Mesenteric fat pad (tissue), 1 donor: ENCODE data around the gene PYM1. TPM values are rescaled to one million over a fixed set of nuclear protein-coding genes. Genes with fewer than 3 reads are reported as not detected.

Experiments used
- DNase-seq: peaks from one replicate; pipeline ENCODE4 v3.0.0-alpha.2; 2020; ENCODE audit warnings: low spot score
- long read RNA-seq: library from polyadenylated mRNA; unstranded; transcript quantifications from one replicate; pipeline ENCODE4 v2.0.0, GENCODE V29; 2020
- total RNA-seq: library from RNA; stranded (reverse); fragmentation: NEBNext Ultra II Directional; extraction: Animal tissue kit (Norgen Biotek cat#: 25700); gene quantifications from one replicate; pipeline ENCODE4 v1.2.1, GENCODE V29; 2021
- donor health status: DM: yes; HTN: yes; CAD: no.

PYM1 gene
- 30.5 TPM for total RNA-seq
- long read RNA-seq, transcript PYM1-202 (3 exons, 1,073 nt) = minor isoform, 16 of 74 reads
- long read RNA-seq, transcript PYM1-203 (3 exons, 1,226 nt) = major isoform, 42 of 74 reads
- long read RNA-seq, partial matches to known transcripts = 2 of 74 reads
- long read RNA-seq, other reads (novel, unspliced or antisense) = 11 of 74 reads

DNA sequence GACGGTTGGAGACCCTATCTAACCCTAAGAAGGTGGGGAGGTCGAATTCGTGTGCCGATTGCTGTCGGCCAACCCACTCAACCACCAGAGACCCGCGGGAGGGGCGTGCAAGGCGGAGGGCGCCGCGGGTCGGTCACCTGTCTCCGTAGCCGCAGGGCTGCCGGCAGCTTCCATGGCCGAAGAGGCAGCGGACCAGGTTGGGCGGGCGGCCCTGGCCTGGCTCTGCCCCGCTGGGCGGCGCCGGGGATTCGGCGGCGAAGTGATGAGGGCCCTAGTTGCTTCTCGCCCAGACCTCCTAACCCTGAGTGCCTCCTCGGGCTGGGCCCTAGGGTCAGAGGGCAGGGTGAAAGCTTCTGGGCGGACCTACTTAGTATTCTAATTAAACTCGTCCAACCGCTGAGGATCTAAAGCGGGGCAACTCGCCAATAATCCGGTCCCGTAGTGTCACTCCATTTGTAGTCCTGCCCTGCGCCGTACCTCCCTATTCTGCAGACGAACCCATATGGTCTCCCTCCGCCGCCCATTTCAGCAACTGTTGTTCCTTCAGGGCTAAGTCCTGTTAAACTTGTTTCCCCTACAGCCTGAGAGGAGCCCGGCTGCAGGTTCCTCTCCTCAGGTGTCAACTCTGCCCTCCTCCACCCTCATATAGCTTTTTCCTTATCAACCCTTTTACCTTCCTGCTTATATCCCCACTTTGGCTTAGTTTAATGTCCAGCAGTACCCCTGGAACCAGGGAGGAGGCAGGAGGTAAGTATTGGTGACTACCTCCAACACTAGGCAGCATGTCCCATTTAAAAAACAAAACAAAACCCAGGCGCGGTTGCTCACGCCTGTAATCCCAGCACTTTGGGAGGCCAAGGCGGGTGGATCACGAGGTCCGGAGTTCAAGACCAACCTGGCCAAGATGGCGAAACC is at the start of gene PYM1:
TSS of gene PYM1 (minus strand) at position 307 of the 915 bp plus-strand sequence. CDS start at position 174, 133 bp downstream.
- DNase-seq = peak; percentile 93

DNA sequence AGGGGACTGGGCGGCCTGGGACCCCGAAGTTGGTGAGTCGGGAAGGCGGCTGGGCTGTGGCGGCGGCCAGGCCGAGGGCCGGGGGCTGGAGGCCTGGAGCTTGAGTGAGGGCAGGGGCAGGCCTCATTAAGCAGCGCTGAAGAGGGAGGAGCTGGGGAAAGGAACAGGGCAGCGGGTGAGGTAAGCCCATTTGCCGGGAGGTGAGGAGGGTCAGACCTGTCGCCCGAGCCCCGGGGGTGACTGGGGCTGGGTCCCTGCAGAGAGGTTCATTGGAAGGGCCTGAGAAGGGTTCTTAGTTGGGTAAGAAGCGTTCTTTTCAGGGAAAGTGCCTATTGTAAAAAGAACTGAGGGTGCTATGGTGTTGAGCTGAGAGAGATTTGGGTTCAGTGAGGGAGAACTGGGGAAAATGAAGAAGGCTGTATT is 46.6 kb upstream of the PYM1 start:
- peak; percentile 91 for DNase-seq

DNA sequence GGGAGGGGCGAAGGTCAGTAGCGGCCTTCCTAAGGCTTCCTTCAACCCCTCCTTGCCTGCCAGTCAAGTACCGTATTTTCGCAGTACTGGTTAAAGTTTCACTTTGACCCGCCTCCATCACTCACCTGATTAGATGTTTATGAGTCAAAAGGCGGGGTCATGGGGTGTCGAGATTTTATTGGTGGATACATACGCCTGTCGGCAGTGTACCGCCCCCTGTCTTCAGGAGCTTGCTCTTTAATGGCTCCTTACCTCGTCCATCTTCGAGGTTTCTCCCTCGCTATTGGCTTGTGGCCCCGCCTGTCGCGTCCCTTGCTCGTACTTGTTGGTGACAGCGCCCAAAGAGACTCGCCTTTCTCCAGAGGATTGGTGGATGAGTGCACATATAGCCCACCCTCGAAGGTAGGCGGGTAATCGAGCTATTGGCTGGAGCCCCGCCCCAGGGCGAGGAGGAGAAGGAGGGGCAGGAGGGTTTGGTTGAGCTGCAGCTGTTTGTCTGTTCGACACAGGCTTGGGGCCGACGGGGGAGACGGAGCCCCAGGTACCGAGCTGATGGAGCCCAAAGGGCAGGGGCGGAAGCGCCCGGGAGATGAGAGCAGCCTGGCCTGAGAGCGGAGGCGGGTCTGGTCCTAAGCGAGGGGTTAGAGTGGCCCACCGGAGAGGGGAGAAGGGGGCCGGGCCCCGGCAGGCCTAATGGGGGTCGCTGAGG is 46.1 kb upstream of the PYM1 start, which contains the start of gene RAB5B:
TSS of gene RAB5B (plus strand) at position 480 of the 709 bp plus-strand sequence. CDS start 12,883 bp downstream, outside the sequence.
- peak; percentile 98 for DNase-seq

DNA sequence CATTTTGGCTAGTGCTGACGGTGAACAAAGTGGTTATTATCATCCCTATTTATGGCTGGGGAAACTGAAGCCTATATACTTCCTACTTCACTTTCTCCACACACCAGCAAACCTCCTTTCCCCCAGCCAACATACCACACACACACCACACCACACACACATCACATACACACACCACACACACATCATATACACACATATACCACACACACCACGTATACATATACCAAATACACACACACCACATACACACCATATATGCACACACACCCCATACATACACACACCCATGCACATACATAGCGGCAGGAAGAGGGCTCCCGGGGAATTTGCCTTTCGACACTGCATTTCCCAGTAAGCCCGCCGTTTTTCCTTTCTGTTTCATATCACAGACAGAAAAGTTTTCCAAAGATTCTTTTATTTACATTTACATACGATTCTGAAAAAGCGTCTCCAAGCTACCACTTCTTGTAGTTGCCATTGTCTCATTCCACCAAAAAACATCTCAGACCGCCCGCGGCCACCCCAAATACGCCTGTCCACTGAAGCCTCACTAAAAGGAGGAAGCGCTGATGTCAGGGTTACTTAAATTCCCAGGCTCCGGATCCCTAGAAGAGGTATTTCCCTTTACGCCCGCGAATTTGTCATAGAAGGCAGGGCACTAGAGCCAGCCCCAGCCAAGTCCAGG is 45.4 kb upstream of the PYM1 start:
- peak; percentile 93 for DNase-seq

DNA sequence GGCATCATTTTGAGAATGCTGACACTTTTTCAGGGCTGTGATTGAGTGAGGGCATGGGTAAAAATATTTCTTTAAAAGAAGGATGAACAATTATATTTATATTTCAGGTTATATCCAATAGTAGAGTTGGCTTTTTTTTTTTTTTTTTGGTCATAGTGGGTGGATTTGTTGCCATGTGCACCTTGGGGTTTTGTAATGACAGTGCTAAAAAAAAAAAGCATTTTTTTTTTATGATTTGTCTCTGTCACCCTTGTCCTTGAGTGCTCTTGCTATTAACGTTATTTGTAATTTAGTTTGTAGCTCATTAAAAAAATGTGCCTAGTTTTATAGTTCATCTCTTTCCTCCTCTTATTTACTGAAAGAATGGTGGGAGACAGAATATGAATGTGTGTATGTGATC is 44.8 kb upstream of the PYM1 start:
- no peak for DNase-seq

DNA sequence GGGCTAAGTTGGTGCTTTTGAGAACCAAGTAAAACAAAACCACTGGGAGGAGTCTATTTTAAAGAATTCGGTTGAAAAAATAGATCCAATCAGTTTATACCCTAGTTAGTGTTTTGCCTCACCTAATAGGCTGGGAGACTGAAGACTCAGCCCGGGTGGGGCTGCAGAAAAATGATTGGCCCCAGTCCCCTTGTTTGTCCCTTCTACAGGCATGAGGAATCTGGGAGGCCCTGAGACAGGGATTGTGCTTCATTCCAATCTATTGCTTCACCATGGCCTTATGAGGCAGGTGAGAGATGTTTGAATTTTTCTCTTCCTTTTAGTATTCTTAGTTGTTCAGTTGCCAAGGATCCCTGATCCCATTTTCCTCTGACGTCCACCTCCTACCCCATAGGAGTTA is 44.3 kb upstream of the PYM1 start:
- DNase-seq = no peak

DNA sequence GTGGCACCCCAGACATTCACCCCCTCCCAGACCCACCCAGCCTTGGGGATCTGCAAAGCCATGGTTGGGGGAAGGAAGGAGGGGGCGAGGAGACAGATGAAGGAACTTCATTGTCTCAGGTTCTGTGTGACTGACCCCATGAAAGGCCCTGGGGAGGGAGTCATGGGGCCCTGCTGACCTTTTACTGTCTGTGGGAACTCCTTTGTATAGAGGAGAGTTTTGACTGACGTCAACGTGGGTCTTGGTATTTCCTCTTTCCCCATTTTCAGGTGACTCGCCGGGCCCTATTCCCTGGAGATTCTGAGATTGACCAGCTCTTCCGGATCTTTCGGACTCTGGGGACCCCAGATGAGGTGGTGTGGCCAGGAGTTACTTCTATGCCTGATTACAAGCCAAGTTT is 43.1 kb upstream of the PYM1 start:
- no peak for DNase-seq

DNA sequence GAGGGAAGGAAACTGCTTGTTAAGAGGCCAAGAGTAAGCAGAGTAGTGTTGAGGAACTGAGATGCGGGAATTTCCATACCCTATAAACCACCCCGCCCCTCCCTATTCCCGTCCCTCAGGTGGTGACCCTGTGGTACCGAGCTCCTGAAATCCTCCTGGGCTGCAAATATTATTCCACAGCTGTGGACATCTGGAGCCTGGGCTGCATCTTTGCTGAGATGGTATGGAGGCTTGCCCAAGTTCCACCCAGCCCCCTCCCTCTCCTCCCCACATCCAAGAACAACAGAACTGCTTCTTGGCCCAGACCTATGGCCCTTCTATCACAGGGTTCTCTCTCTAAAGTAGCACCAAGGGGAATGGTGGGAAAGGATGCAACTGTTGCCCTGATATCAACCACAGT is 41.7 kb upstream of the PYM1 start:
- DNase-seq = no peak

DNA sequence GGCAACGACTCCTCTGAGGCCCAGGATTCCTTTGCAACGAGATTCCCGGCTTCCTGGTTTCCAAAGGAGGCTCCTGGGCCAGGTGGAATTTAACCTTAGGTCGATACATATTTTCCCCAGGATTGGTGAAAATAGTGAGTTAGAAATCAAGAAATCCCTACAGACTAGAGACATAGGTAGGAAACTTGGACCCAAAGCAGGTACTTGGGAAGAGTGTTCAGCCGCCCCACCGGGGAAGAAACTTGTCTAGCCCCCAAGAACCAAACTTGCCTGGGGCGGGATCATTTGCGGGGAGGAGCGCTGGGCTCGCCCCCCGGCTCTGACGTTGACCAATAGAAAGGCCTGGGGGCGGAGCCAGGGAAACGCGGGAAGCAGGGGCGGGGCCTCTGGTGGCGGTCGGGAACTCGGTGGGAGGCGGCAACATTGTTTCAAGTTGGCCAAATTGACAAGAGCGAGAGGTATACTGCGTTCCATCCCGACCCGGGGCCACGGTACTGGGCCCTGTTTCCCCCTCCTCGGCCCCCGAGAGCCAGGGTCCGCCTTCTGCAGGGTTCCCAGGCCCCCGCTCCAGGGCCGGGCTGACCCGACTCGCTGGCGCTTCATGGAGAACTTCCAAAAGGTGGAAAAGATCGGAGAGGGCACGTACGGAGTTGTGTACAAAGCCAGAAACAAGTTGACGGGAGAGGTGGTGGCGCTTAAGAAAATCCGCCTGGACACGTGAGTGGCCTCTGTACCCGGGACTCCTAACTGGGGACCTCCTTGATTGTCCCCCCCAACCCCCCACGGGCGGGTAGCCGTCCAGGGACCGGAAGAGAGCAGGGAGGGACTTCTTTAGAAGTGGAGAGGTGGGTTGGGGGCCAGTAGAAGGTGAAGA is 39.0 kb upstream of the PYM1 start, which contains the start of gene CDK2:
TSS of gene CDK2 (plus strand) at position 423 of the 874 bp plus-strand sequence. CDS start at position 602, 179 bp downstream.
- peak; percentile 97 for DNase-seq

DNA sequence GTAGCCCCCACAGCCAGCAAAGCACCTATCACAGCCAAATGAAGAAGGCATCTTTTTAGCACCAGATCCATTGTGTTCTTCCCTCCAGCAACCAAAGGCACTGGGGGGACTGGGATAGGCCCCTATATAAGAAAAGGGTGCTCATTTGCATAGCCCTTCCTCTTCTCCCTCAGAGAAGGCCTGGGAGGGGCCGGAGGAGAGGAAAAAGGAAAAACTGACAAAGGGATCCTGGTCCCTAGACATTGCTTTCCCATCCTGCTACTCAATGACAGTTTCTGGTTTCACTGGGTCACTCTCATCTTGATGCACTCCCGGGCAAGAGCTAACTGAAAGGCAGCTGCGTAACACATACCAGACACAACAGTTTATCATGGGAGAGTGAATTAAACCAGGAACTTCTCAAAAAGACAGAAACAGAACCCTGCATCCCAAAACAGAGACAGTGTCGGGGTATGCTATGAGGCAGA is 38.3 kb upstream of the PYM1 start, which contains the start of gene PMEL:
TSS of gene PMEL (minus strand) at position 102 of the 467 bp plus-strand sequence. CDS start at position 71, 31 bp downstream.
- DNase-seq = no peak

DNA sequence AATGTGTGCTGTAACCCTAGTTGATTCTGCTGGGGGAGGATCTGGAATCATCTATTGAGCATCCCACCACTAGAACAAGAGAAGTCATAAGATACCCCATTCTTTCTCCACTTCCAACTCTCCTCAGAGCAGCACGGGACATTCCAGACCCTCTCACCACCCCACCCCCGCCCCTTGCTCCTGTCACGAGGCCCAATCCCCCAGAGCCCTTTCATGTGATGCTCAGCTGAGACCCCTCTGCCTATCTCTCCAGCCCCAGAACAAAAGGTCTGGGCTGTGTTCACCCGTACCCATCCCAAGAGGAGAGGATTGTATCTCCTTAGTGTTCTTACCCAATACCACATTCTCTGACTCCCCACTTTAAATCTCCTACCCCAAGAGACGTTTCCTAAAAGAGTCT is 37.5 kb upstream of the PYM1 start:
- no peak for DNase-seq

DNA sequence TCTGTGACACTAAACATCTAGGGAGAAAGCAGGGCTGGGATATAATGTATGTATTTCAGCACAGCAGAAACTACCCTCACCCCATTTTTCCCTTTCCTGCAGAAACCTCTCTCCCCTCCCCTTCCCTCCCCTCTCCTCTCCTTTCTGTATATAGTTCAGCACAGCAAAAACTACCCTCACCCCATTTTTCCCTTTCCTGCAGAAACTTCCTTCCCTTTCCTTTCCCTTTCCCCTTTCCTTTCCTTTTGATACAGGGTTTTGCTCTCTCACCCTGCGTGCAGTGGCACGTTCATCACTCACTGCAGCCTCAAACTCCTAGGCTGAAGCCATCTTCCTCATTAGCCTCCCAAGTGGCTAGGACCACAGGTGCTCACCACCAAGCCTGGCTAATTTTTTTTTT is 36.1 kb upstream of the PYM1 start:
- DNase-seq = no peak

DNA sequence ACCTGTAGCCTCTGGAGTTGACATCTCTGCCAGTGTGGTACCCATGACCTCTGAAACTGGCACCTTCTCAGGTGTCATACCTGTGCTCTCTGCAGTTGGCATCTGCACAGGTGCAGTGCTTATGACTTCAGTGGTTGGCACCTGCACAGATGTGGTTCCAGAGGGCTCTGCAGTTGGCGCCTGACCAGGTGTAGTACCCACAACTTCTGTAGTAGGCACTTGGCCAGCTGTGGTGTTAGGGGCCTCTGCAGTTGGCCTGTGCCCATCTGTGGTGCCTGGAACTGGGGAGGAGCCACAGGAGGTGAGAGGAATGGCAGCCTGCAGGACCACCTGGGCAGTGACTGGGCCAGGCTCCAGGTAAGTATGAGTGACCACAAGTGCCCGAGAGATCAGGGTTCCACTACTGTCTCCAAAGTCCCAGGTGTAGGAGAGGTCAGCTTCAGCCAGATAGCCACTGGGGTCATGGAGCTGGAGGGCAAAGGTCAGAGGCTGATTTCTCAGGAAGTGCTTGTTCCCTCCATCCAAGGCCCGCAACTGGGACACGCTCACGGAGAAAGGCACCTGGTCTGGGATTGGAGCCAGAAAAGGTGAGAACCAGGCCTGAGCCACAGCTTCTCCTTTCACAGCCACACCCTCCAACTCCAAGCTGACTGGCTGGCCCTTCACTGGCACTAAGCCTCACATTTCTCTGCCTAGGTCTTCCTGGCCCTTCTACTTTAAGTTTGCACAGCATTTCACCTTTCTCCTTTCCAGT is 29.6 kb upstream of the PYM1 start:
- no peak for DNase-seq

DNA sequence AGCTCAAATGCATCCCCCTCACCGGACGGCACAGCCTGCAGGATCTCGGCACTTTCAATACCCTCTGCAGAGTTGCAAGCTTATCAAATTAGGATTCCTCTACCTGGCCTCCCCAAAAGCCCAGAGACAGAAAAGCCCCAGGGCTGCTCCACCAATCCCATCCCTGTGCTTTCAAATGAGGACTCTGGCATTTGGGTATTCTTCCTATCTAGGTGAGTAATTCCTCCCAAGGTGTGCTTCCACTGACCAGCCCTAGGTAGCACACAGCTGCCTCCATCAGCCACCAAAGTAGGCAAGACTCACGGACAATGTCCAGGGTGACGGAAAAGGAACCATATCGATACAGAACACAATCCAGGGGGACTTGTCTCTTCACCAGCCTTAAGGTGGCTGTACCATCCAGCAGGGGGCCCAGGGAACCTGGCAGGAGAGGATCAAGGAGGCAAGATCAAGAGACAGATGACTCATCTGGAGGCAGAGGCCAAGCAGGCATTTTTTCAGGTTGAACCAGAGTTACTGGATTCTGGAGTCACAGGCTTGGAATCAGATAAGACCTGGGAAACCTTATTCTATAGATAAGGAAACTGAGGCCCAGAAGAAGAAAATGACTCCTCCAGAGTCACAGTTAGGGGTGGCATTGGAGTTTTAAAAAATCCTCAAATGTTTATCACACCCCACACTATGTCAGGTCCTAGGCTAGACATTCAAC is 28.3 kb upstream of the PYM1 start:
- no peak for DNase-seq

DNA sequence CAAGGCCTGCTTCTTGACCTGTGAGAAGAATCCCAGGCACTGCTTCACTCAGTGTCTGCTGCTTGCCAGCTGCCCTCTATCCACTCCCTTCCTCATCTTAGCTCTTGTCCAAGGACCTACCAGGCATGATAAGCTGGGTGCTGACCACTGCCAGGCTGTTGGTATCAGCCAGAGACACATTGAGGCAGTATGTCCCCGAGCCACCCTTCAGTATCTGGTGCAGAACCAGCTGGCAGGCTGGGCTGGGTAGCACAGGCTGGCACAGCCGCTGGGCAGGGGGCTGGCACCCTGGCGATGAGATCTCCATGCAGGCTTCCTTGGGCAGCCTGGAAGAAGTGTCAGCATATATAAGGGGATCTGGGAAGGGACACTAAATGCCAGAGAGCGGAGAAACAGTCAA is 27.6 kb upstream of the PYM1 start:
- DNase-seq = no peak

DNA sequence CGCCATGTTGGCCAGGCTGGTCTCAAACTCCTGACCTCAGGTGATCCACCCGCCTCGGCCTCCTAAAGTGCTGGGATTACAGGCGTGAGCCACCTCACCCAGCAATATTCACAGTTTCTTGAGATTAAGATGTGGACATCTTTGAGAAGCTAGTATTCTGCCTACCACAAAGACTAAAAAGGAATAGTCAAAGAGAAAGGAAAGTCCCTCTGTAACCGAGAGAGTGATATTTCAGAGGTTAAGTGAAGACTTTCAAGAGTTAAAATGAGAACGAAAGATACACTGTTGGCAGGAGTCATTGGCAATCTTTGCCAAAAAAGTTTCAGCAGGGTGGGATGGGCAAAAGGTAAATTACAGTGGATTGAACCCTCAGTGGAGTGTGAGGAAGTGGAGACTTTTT is 18.9 kb upstream of the PYM1 start:
- no peak for DNase-seq

DNA sequence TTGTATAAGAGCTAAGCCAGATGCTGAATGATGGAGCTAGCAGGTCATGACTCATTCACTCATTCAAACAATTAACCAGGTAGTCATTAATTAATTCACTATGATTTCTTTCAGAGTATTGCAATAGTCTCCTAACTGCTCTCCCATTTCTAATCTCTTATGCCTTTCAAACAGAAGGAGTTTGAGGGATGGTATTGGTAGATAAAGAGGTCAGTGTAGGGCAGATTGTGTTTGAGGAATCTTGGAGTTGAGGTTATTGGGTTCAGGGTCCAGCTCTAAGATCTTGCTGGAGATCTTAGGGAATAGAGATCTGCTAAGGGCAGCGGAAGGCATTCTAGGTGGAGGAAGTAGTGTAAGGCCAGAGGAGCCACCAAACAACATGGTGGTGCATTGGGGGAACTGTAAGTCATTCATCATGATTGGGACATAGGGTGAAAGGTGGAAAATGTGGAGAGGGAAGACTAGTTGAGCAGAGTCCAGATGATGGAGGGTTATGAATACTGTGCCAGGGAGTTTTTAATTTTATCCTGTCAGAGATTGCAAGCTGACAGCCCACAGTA is 15.0 kb upstream of the PYM1 start:
- no peak for DNase-seq

DNA sequence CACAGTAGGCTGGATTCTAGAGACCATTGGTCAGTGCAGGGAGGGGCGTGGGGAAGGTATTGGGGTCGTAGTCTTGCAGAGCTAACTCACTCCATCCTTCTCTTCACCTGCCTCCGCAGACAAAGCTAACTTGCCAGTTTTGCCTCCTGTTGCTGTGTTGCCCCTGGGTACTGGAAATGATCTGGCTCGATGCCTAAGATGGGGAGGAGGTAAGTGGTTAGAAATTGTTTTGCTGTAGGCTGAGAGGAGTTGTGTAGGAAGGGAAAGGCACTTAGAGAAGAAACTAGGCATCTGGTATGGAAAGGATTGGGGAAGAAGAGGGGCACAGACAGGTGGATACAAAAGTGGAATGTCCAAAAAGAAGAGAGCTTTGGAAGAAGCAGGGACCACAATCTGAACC is 14.4 kb upstream of the PYM1 start:
- no peak for DNase-seq
